HCT116 (cell line): ENCODE data around the gene PPP6R3. TPM values are rescaled to one million over a fixed set of nuclear protein-coding genes. Genes with fewer than 3 reads are reported as not detected.

Experiments
- ATAC-seq: fragments of 200-7000 bp; cut with Tn5 transposase; 2 replicates; pipeline ENCODE4 v1.9.1; 2020; ENCODE audit warnings: mild to moderate bottlenecking, moderate library complexity
- BruUV-seq: library from RNA; stranded (reverse); fragments of 400-500 nt; replicated peaks from 2 replicates; lab custom pipeline; 2021; lab: Mats Ljungman, UMichigan
- CTCF ChIA-PET: fragments of 300-600 bp; sonication (Branson Sonifier 250); formaldehyde crosslinking; loops from one replicate; lab custom pipeline; 2021; ENCODE audit warnings: antibody characterized with exemption; lab: Charles Lee
- POLR2A ChIA-PET: fragments of 300-600, 350-600 bp; sonication (Branson Sonifier 250); formaldehyde crosslinking; loops from one replicate; lab custom pipeline; 2021; ENCODE audit warnings: antibody characterized with exemption; lab: Charles Lee
- RAD21 ChIA-PET, 2 experiments: fragments of 300-600 bp; sonication (Branson Sonifier 250); formaldehyde crosslinking; loops; one replicate each; lab custom pipeline; 2023; ENCODE audit warnings: low total read pairs in 2 of 2; ENCODE audit not compliant: uncharacterized antibody in 2 of 2, unreplicated experiment in 2 of 2, low non-redundant PET in 1 of 2; lab: Charles Lee
- DNase-seq: peaks from one replicate; pipeline ENCODE4 v3.0.0-alpha.2; 2010; ENCODE audit warnings: low read depth, low spot score
- H2AFZ ChIP-seq: fragments of 200-600 bp; shearing (Covaris generic), sonication (generic); 2 replicates; pipeline ENCODE4 v1.6.1; 2017; ENCODE audit warnings: low read depth, mixed run types, mixed read lengths, antibody characterized with exemption, low read length; ENCODE audit not compliant: poor library complexity, severe bottlenecking
- H3K27ac ChIP-seq: 2 replicates; pipeline ENCODE4 v1.5.1; 2012; ENCODE audit warnings: low read depth, low read length
- H3K27me3 ChIP-seq: fragments of 200-600 bp; sonication (generic); 2 replicates; pipeline ENCODE4 v1.6.1; 2016; ENCODE audit warnings: mixed run types, low read length, mixed read lengths; ENCODE audit not compliant: insufficient read depth
- H3K36me3 ChIP-seq, 2 experiments: fragments of 200-500 bp in 1 of 2; fragments of 200-600 bp in 1 of 2; sonication (Bioruptor generic) in 1 of 2; sonication (generic) in 1 of 2; 2 replicates each; pipeline versions ENCODE4 v1.5.1 to v1.6.1; 2014 to 2016; ENCODE audit warnings: low read length in 2 of 2, inconsistent platforms in 1 of 2, mixed read lengths in 1 of 2, mixed run types in 1 of 2; ENCODE audit not compliant: insufficient read depth in 2 of 2, control insufficient read depth in 1 of 2
- H3K4me1 ChIP-seq, 2 experiments: fragments of 200-600 bp in 1 of 2; sonication (generic) in 1 of 2; 2 replicates each; pipeline versions ENCODE4 v1.5.1 to v1.6.1; 2012 to 2017; ENCODE audit warnings: low read length in 2 of 2, inconsistent platforms in 1 of 2, mild to moderate bottlenecking in 1 of 2, mixed read lengths in 1 of 2, mixed run types in 1 of 2, moderate library complexity in 1 of 2; ENCODE audit not compliant: insufficient read depth in 2 of 2, control insufficient read depth in 1 of 2
- H3K4me2 ChIP-seq: fragments of 200-600 bp; sonication (generic); 2 replicates; pipeline ENCODE4 v1.6.1; 2017; ENCODE audit warnings: mixed run types, low read length, mixed read lengths
- H3K4me3 ChIP-seq, 2 experiments: fragments of 200-600 bp in 1 of 2; sonication (generic) in 1 of 2; replicated peaks in 1 of 2; 2 replicates each; pipeline ENCODE4 v1.5.1; 2011 to 2016; ENCODE audit warnings: low read length in 2 of 2, control low read depth in 1 of 2, low read depth in 1 of 2, mild to moderate bottlenecking in 1 of 2, mixed read lengths in 1 of 2, mixed run types in 1 of 2
- H3K79me2 ChIP-seq: fragments of 200-600 bp; sonication (generic); 2 replicates; pipeline ENCODE4 v1.6.1; 2017; ENCODE audit warnings: mild to moderate bottlenecking, mixed run types, low read length, moderate library complexity, mixed read lengths; ENCODE audit not compliant: insufficient read depth
- H3K9ac ChIP-seq: fragments of 200-600 bp; sonication (generic); 2 replicates; pipeline ENCODE4 v1.6.1; 2016; ENCODE audit warnings: low read length, mixed read lengths
- H3K9me2 ChIP-seq: fragments of 200-600 bp; sonication (generic), shearing (Covaris generic); 2 replicates; pipeline ENCODE4 v1.6.1; 2017; ENCODE audit warnings: mixed run types, mild to moderate bottlenecking, moderate library complexity; ENCODE audit not compliant: insufficient read depth
- H3K9me3 ChIP-seq, 2 experiments: fragments of 200-500 bp in 1 of 2; fragments of 200-600 bp in 1 of 2; sonication (Bioruptor generic) in 1 of 2; sonication (generic) in 1 of 2; 2 replicates each; pipeline ENCODE4 v1.6.1; 2014 to 2017; ENCODE audit warnings: low read length in 2 of 2, mixed read lengths in 2 of 2, inconsistent platforms in 1 of 2, low read depth in 1 of 2, mild to moderate bottlenecking in 1 of 2, mixed run types in 1 of 2, moderate library complexity in 1 of 2; ENCODE audit not compliant: control insufficient read depth in 1 of 2, insufficient read depth in 1 of 2
- H4K20me1 ChIP-seq: fragments of 200-600 bp; sonication (generic), shearing (Covaris generic); 2 replicates; pipeline ENCODE4 v1.6.1; 2017; ENCODE audit warnings: mixed run types, mild to moderate bottlenecking, moderate library complexity; ENCODE audit not compliant: insufficient read depth
- CTCF ChIP-seq, 3 experiments: fragments of 200-600 bp in 1 of 3; sonication (generic) in 1 of 3; IDR thresholded peaks in 2 of 3; conservative IDR thresholded peaks in 1 of 3; 2 replicates each; pipeline ENCODE4 v1.5.1; 2012 to 2017; ENCODE audit warnings: low read depth in 2 of 3, low read length in 2 of 3, antibody characterized with exemption in 1 of 3, borderline replicate concordance in 1 of 3, control low read depth in 1 of 3, mild to moderate bottlenecking in 1 of 3, mixed read lengths in 1 of 3, mixed run types in 1 of 3, moderate library complexity in 1 of 3; ENCODE audit not compliant: insufficient read depth in 1 of 3
- EZH2 ChIP-seq: fragments of 200-600 bp; sonication (generic); IDR thresholded peaks from 2 replicates; pipeline ENCODE4 v1.6.1; 2017; ENCODE audit warnings: antibody characterized with exemption, mixed run types
- EZH2phosphoT487 ChIP-seq: fragments of 200-600 bp; IDR thresholded peaks from 2 replicates; pipeline ENCODE4 v1.6.1; 2018; ENCODE audit warnings: antibody characterized with exemption, borderline replicate concordance
- POLR2A ChIP-seq: IDR thresholded peaks from 2 replicates; pipeline ENCODE4 v1.7.0; 2011; ENCODE audit warnings: borderline replicate concordance; ENCODE audit not compliant: insufficient read depth, insufficient read length; ENCODE audit errors: extremely low read depth
- RAD21 ChIP-seq: IDR thresholded peaks from 2 replicates; pipeline ENCODE4 v1.6.1; 2012; ENCODE audit warnings: low read depth, mild to moderate bottlenecking
- YY1 ChIP-seq: IDR thresholded peaks from 2 replicates; pipeline ENCODE4 v1.6.1; 2011; ENCODE audit warnings: low read length, low read depth, moderate library complexity, mild to moderate bottlenecking; ENCODE audit not compliant: insufficient replicate concordance; ENCODE audit errors: extremely low read depth
- ZNF274 ChIP-seq: fragments of 200-500 bp; sonication (Bioruptor generic); IDR thresholded peaks from 2 replicates; pipeline ENCODE4 v1.6.1; 2014; ENCODE audit warnings: mild to moderate bottlenecking, low read depth, low read length, inconsistent platforms
- intact Hi-C: fragments of 100-400 bp; cut with micrococcal nuclease; formaldehyde crosslinking; loops from 2 replicates; pipeline ENCODE4 v1.10.0; 2022
- total RNA-seq: library from RNA; stranded (reverse); gene quantifications from one replicate; pipeline ENCODE4 v1.2.1, GENCODE V29; 2021; ENCODE audit not compliant: unreplicated experiment

PPP6R3 gene
- total RNA-seq, 1 experiment from 2014 or later = 113 TPM

GRCh38 chr11:68505596-68505995, 45.0 kb downstream of the PPP6R3 start (continued):
- no peak for TF ChIP-seq EZH2
- TF ChIP-seq YY1 = no peak

GRCh38 chr11:68506908-68507307, 46.4 kb downstream of the PPP6R3 start:
- DNase-seq (no peak), ATAC-seq (peak; percentile 70)
- intact Hi-C loops = no loop called here
- Histone ChIP-seq H3K27me3 (no peaks in the 10 kb centered on the region), H4K20me1 (peaks cover 44% of the 10 kb centered on the region), H3K4me1 (no peaks in the 10 kb centered on the region), H3K27ac (no peak overlapping the region), H3K9me2 (no peaks in the 10 kb centered on the region), H3K9me3 (no peaks in the 10 kb centered on the region), H3K79me2 (peaks cover 100% of the 10 kb centered on the region), H3K4me2 (no peak overlapping the region), H3K36me3 (no peaks in the 10 kb centered on the region), H3K4me3 (no peak overlapping the region), H3K9ac (no peak overlapping the region), H2AFZ (no peak overlapping the region)
- BruUV-seq = no TSS peak
- TF ChIP-seq CTCF (IDR thresholded peaks at IDR 0.05 in 2 of 3, conservative IDR thresholded peaks at IDR 0.05 in 1 of 3; ENCODE audit: borderline replicate concordance in 1 of 3, insufficient read depth in 1 of 3, low read depth in 2 of 3, low read length in 2 of 3) (peak in 2 of 3 experiments; percentile 24 to 34; a peak in 3 of 6 replicates), ZNF274 (no peak)
- ChIA-PET POLR2A (interaction anchor here (0.7 kb wide), 1 partner anchor 16 kb away, joined by 3 read pairs; no protein-coding TSS in a partner anchor), RAD21 (interaction anchor here in 1 of 2 experiments (0.7 kb wide), 1 partner anchor 221 kb away, joined by 4 read pairs; no protein-coding TSS in a partner anchor), CTCF (interaction anchor here (0.8 kb wide), 1 partner anchor 14 kb away, joined by 3 read pairs; no protein-coding TSS in a partner anchor)

- ATAC-seq = no peak
- Histone ChIP-seq H3K4me2 (no peak overlapping the region), H3K4me1 (no peaks in the 10 kb centered on the region), H3K36me3 (no peaks in the 10 kb centered on the region), H3K79me2 (peaks cover 100% of the 10 kb centered on the region), H3K27me3 (no peaks in the 10 kb centered on the region), H4K20me1 (peaks cover 40% of the 10 kb centered on the region), H3K27ac (no peak overlapping the region), H3K9me2 (no peaks in the 10 kb centered on the region), H3K4me3 (no peak overlapping the region), H2AFZ (no peak overlapping the region), H3K9me3 (no peaks in the 10 kb centered on the region), H3K9ac (no peak overlapping the region)
- no TSS peak for BruUV-seq
- ChIA-PET CTCF (no interaction called here), RAD21 (no interaction called here), POLR2A (no interaction called here)
- DNase-seq = no peak
- intact Hi-C loops = no loop called here
- no peak for TF ChIP-seq ZNF274
- TF ChIP-seq RAD21 = no peak
- no peak for TF ChIP-seq POLR2A
- TF ChIP-seq EZH2phosphoT487 = no peak
- no peak for TF ChIP-seq EZH2
Observed at GRCh38 chr11:68508425-68508824, 47.9 kb downstream of the PPP6R3 start.
